KG1 (cell line): ENCODE results near the gene UGP2.
"Not testable (repeated sequence)": the region's sequence is repeated elsewhere in the genome, so short reads cannot be mapped to it uniquely, and the experiment has no call there.

Source experiments
- DNase-seq: peaks from one replicate; lab custom pipeline; 2025; lab: John Stamatoyannopoulos, UW

Gene UGP2

DNA sequence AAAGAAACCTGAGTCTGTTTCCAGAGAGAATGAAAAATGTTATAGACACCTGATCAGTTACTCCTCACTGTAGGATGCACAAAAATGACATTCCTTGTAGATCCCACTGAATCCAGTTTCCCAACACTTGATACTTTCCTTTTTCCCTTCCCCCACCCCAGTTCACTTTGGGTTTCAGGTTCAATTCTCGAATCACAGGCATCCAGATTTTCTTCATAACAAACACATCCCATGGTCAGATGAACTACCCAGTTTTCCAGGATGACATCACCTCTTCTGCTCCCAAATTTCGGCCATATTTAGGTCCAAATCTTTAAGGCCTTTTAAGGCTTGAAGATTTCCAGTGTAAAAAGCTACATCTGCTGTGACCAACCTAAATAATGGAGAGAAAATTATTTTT, 51.5 kb downstream of the UGP2 start:
- DNase-seq = no peak

DNA sequence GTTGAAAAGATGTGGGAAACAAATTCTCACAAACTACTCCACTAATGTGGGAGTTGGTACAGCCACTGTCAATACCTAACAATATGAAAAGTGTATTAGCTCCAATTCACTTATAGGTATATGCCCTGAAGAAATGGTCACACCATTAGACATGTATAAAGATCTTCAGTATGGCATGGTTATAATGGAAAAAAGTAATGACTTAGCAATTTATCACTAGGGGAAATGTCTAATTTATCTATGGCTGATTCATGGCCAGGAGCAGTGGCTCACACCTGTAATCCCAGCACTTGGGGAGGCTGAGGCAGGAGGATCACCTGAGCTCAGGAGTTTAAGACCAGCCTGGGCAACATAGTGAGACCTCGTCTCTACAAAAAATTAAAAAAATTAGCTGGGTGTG, 52.5 kb downstream of the UGP2 start:
- no peak for DNase-seq

DNA sequence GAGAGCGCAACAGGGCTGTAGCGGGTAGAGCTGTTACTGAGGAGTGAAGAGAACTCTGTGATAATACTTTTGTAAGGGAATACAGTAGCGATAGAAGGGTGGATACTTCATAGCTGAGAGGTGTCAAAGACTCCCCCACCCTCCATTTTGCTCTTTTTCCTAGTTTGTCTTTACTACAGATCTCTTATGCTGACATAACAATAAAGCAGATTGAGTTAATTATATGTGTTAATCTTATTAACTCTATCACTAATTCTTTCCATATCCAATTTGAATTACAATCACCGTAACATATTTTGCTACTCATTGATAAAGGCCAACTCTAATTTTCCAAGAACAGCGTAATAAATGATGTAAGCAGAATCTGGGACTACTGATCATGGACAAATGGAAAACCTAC, 57.1 kb downstream of the UGP2 start:
- DNase-seq = no peak

DNA sequence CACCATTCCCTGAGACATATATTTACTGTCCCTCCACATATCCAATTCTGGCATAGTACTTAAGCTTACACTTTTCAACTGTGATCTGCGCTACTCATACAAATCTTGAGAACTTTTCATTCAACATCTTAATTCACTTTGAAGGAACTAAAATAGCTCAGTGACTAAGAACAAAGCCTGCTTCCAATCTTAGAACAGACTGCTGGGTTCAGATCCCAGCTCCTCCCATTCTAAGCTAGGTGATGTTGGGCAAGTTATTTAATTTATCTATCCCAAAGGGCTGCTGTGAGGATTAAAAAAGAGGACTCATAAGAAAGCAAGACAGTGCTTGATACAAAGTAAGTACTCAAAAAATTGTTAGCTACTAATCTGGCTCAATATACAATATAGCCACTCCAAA, 57.9 kb downstream of the UGP2 start:
- no peak for DNase-seq

DNA sequence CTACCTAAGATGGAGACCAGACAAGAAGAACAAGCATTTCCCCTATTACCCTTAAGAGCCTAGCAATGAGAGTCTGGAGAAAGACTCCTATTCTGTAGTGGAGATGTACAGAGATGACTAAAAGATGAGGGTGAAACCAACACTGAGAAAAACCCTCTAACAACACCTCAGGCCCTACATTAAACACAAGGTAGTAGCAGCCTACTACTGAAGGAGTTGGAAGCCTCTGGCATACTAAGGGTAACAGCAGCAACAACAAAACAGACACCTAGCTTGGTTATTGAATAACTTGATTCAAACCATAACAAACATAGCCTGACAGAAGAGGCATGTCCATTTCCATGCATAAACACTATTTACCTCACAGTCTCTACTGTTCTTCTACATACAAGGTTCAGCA, 60.5 kb downstream of the UGP2 start:
- no peak for DNase-seq

DNA sequence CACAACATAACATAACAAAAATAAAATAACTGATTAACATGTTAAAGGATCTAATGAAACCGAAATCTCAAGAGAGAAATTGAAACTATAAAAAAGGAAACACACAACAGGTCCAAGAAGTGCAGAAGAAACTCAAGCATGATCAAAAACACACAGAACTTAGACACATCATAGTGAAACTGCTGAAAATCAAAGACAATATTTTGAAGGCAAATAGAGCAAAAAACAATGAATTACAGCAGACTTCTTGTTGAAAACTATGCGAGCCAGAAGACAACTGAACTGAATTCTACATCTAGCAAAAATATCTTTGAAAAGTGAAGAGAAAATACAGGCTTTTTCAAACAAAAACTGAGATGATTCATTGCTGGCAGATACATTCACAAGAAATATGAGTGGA, 61.3 kb downstream of the UGP2 start:
- no peak for DNase-seq

DNA sequence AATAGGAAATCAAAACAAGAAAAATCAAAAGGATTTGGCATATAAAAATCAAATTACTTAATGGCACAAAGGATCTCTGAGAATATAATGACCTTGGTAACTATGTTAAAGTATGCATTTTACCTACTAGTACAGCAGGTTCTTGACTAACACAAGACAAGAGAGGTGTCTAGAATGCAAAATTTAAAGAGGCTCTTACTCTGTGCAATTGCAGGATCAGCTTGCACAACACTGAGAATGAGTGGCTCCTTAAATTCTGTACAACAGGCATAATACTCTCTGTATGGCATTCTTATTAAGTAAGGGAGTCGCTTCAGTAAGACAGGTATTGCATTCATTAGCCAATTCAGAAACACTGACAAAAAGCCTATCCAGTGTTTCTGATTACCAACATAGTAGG, 72.6 kb downstream of the UGP2 start:
- DNase-seq = no peak

DNA sequence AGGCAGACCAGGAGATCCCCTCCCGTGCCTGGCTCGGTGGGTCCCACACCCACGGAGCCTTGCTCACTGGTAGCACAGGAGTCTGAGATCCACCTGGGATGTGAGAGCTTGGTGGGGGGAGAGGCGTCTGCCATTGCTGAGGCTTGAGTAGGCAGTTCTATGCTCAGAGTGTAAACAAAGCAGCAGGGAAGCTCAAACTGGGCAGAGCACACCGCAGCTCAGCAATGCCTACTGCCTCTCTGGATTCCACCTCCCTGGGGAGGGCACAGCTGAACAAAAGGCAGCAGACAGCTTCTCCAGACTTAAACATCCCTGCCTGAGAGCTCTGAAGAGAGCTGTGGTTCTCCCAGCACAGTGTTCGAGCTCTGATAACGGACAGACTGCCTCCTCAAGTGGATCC, 85.1 kb downstream of the UGP2 start:
- DNase-seq = no peak

DNA sequence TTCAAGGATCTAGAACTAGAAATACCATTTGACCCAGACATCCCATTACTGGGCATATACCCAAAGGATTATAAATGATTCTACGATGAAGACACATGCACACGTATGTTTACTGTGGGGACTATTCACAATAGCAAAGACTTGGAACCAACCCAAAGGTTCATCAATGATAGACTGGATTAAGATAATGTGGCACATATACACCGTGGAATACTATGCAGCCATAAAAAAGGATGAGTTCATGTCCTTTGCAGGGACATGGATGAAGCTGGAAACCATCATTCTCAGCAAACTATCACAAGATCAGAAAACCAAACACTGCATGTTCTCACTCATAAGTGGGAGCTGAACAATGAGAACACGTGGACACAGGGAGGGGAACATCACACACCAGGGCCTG, 90.4 kb downstream of the UGP2 start:
- DNase-seq = not testable (repeated sequence)
